Esophagus muscularis mucosa (tissue), 3 donors: ENCODE results near the gene ARHGEF7.

Experiments used
- POLR2A ChIP-seq: fragments of 450-650 bp; IDR thresholded peaks from one replicate; pipeline ENCODE4 v1.6.1; 2017; ENCODE audit warnings: antibody characterized with exemption, moderate library complexity, mild to moderate bottlenecking, low read depth
- TF ChIP-seq, protein P1 (sequence below), 3 experiments: fragments of 200-600 bp in 2 of 3; fragments of 450-650 bp in 1 of 3; sonication (generic) in 2 of 3; IDR thresholded peaks; one replicate each; pipeline ENCODE4 v1.5.1; 2017 to 2019; ENCODE audit warnings: antibody characterized with exemption in 3 of 3, mild to moderate bottlenecking in 2 of 3, moderate library complexity in 1 of 3

DNA sequence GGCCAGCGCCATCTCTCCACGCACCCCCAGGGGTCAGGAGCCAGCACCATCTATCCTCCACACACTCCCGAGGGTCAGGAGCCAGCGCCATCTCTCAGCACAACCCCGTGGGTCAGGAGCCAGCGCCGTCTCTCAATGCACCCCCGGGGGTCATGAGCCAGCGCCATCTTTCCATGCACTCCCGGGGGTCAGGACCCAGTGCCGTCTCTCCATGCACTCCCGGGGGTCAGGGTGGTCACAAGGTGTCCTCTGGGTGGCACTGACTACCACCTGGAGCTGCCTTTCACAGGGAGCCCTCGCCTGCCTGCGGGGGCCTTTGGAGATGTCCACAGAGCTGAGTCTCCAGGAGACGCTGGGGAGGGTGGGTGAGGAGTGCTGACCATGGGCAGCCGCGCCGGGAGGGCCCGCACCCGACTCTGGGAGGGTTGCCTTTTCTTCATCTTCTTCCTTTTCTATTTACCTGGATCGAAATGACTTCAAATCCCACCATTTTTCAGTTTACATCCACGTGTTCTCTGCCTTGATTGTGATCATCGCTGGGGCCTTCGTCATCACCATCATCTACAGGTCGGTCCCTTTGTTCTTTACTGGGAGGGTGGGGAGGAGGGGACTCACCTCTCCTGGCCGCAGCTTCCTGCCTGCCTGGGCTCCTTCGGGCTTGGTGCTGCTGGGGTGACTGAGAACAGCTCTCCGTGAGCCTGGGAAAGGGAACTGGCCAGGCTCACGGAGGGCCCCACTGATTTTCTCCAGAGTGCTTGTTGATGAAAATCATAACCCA is 224.4 kb downstream of the ARHGEF7 start:
- TF ChIP-seq, protein P1, sequence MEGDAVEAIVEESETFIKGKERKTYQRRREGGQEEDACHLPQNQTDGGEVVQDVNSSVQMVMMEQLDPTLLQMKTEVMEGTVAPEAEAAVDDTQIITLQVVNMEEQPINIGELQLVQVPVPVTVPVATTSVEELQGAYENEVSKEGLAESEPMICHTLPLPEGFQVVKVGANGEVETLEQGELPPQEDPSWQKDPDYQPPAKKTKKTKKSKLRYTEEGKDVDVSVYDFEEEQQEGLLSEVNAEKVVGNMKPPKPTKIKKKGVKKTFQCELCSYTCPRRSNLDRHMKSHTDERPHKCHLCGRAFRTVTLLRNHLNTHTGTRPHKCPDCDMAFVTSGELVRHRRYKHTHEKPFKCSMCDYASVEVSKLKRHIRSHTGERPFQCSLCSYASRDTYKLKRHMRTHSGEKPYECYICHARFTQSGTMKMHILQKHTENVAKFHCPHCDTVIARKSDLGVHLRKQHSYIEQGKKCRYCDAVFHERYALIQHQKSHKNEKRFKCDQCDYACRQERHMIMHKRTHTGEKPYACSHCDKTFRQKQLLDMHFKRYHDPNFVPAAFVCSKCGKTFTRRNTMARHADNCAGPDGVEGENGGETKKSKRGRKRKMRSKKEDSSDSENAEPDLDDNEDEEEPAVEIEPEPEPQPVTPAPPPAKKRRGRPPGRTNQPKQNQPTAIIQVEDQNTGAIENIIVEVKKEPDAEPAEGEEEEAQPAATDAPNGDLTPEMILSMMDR (IDR thresholded peaks at IDR 0.05) = no peak
- TF ChIP-seq POLR2A = no peak
